ENCODE results near the gene TMEM138. TPM values are rescaled to one million over a fixed set of nuclear protein-coding genes. Genes with fewer than 3 reads are reported as not detected.

The TMEM138 gene
- total and polyA plus RNA-seq, 2 experiments from 2014 or later = 19.0 to 50.2 TPM

GRCh38 chr11:61339490-61339878, 22.7 kb upstream of the TMEM138 start:
- Histone ChIP-seq H3F3A (ENCODE audit: insufficient read depth) (peaks cover 14% of the 10 kb centered on the region; the same call in 1 of the 2 replicates), H3K79me2 (ENCODE audit: insufficient read depth) (no peaks in the 10 kb centered on the region), H3K9me3 (ENCODE audit: low read depth) (no peaks in the 10 kb centered on the region), H3K36me3 (ENCODE audit: low read depth) (no peaks in the 10 kb centered on the region), H3K27me3 (replicated peaks; ENCODE audit: insufficient read depth) (no peaks in the 10 kb centered on the region), H3K27ac (no peak overlapping the region), H4K20me1 (ENCODE audit: insufficient read depth) (no peaks in the 10 kb centered on the region), H2AFZ (no peak overlapping the region), H3K4me1 (ENCODE audit: insufficient read depth) (no peaks in the 10 kb centered on the region), H3K9ac (no peak overlapping the region), H3K4me2 (ENCODE audit: unreplicated experiment) (no peak overlapping the region), H3K4me3 (no peak overlapping the region), H3K9me2 (ENCODE audit: insufficient read depth) (no peaks in the 10 kb centered on the region)
- TF ChIP-seq EZH2phosphoT487 (IDR thresholded peaks at IDR 0.05; ENCODE audit: insufficient read depth, low read depth) = no peak
- no peak for TF ChIP-seq EZH2 (IDR thresholded peaks at IDR 0.05; ENCODE audit: insufficient read depth, poor library complexity, severe bottlenecking)
- in situ Hi-C loops (cut with MboI) = loop anchor here (5.0 kb wide), 1 partner anchor 48 kb away; no protein-coding TSS in a partner anchor
- DNase-seq = no peak
- WGBS, 2 experiments (ENCODE audit: low coverage in 1 of 2, low lambda C conversion rate in 2 of 2, missing lambda C conversion rate in 2 of 2) = 92 to 95% methylated on average over 4 of the region's 4 CpGs

- Histone ChIP-seq H3K36me3 (ENCODE audit: low read depth) (no peaks in the 10 kb centered on the region), H3K9me3 (ENCODE audit: low read depth) (no peaks in the 10 kb centered on the region), H3K27ac (no peak overlapping the region), H2AFZ (no peak overlapping the region), H3K4me1 (ENCODE audit: insufficient read depth) (no peaks in the 10 kb centered on the region), H4K20me1 (ENCODE audit: insufficient read depth) (no peaks in the 10 kb centered on the region), H3K9ac (no peak overlapping the region), H3K9me2 (ENCODE audit: insufficient read depth) (no peaks in the 10 kb centered on the region), H3K4me2 (ENCODE audit: unreplicated experiment) (no peak overlapping the region), H3K79me2 (ENCODE audit: insufficient read depth) (no peaks in the 10 kb centered on the region), H3K4me3 (no peak overlapping the region), H3K27me3 (replicated peaks; ENCODE audit: insufficient read depth) (no peaks in the 10 kb centered on the region), H3F3A (ENCODE audit: insufficient read depth) (peaks cover 7% of the 10 kb centered on the region; the same call in 1 of the 2 replicates)
- no peak for DNase-seq
- in situ Hi-C loops (cut with MboI) = no loop called here
- TF ChIP-seq EZH2phosphoT487 (IDR thresholded peaks at IDR 0.05; ENCODE audit: insufficient read depth, low read depth) (no peak), EZH2 (IDR thresholded peaks at IDR 0.05; ENCODE audit: insufficient read depth, poor library complexity, severe bottlenecking) (no peak)
- 94 to 100% methylated on average over 2 of the region's 2 CpGs for WGBS, 2 experiments (ENCODE audit: low coverage in 1 of 2, low lambda C conversion rate in 2 of 2, missing lambda C conversion rate in 2 of 2)
Observed at GRCh38 chr11:61340979-61341378, 21.2 kb upstream of the TMEM138 start.

DNA sequence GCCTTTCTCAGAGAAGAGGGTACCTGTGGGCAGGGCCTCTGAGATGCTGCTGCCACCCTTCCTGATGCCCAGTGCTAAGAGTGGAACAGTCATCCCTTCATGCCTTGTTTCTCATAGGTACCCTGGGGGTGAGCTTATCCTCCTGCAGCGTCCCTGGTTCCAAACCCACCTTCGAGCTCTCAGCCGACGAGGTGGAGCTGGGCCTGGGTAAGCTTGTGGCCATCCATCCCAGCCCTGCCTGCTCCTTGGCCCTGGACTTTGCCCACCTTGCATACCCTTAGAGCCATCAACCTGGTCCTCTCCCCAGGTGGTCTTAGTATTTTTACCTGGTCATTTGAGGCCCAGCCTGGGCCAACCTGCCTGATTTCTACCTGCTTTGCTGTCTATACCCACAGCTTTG, 20.5 kb upstream of the TMEM138 start:
- in situ Hi-C loops (cut with MboI) = no loop called here
- no peaks in the 10 kb centered on the region for H3K27me3 ChIP-seq (replicated peaks; ENCODE audit: insufficient read depth)
- no peaks in the 10 kb centered on the region for H3K79me2 ChIP-seq (ENCODE audit: insufficient read depth)
- H3K9me3 ChIP-seq (ENCODE audit: low read depth) = no peaks in the 10 kb centered on the region
- no peak for DNase-seq
- no peak overlapping the region for H3K4me2 ChIP-seq (ENCODE audit: unreplicated experiment)
- no peak overlapping the region for H3K27ac ChIP-seq
- TF ChIP-seq EZH2phosphoT487 (IDR thresholded peaks at IDR 0.05; ENCODE audit: insufficient read depth, low read depth) (no peak), EZH2 (IDR thresholded peaks at IDR 0.05; ENCODE audit: insufficient read depth, poor library complexity, severe bottlenecking) (no peak)
- no peaks in the 10 kb centered on the region for H3K4me1 ChIP-seq (ENCODE audit: insufficient read depth)
- 0 out of 2 replicates have a peak, but pooled peaks cover 6% of the 10 kb centered on the region for H3F3A ChIP-seq (ENCODE audit: insufficient read depth)
- H3K36me3 ChIP-seq (ENCODE audit: low read depth) = no peaks in the 10 kb centered on the region
- no peak overlapping the region for H3K4me3 ChIP-seq
- no peak overlapping the region for H3K9ac ChIP-seq
- no peaks in the 10 kb centered on the region for H3K9me2 ChIP-seq (ENCODE audit: insufficient read depth)
- 98% methylated on average over 4 of the region's 4 CpGs for WGBS, 2 experiments (ENCODE audit: low coverage in 1 of 2, low lambda C conversion rate in 2 of 2, missing lambda C conversion rate in 2 of 2)
- H2AFZ ChIP-seq = no peak overlapping the region
- no peaks in the 10 kb centered on the region for H4K20me1 ChIP-seq (ENCODE audit: insufficient read depth)

DNA sequence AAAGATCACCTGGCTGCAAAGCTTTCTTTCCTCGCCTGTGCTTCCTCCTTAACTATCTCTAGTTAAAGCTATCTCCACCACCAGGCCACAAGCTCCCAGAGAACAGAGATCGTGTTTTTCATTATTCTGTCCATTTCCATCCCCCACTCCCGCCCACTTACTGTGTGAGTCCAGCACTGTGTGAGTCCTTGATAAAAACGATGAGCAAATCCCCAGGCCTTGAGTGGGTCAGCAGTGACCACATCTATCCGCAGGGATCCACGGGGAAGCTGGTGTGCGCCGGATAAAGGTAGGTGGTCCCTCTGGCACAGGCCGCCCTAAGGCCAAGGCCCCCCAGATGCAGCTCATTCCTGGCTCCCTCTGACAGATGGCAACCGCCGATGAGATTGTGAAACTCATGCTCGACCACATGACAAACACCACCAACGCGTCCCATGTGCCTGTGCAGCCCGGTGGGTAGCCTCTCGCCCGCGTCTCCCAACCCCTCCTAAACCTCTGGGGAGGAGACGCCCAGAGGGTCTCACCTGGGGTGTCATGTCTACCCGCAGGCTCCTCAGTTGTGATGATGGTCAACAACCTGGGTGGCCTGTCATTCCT, 19.9 kb upstream of the TMEM138 start:
- DNase-seq = no peak
- Histone ChIP-seq H2AFZ (no peak overlapping the region), H3F3A (ENCODE audit: insufficient read depth) (0 out of 2 replicates have a peak, but pooled peaks cover 6% of the 10 kb centered on the region), H3K9me2 (ENCODE audit: insufficient read depth) (no peaks in the 10 kb centered on the region), H3K4me3 (no peak overlapping the region), H3K36me3 (ENCODE audit: low read depth) (no peaks in the 10 kb centered on the region), H3K9ac (no peak overlapping the region), H3K4me2 (ENCODE audit: unreplicated experiment) (no peak overlapping the region), H3K4me1 (ENCODE audit: insufficient read depth) (no peaks in the 10 kb centered on the region), H3K9me3 (ENCODE audit: low read depth) (no peaks in the 10 kb centered on the region), H3K79me2 (ENCODE audit: insufficient read depth) (no peaks in the 10 kb centered on the region), H3K27ac (no peak overlapping the region), H4K20me1 (ENCODE audit: insufficient read depth) (no peaks in the 10 kb centered on the region), H3K27me3 (replicated peaks; ENCODE audit: insufficient read depth) (no peaks in the 10 kb centered on the region)
- TF ChIP-seq EZH2 (IDR thresholded peaks at IDR 0.05; ENCODE audit: insufficient read depth, poor library complexity, severe bottlenecking) (no peak), EZH2phosphoT487 (IDR thresholded peaks at IDR 0.05; ENCODE audit: insufficient read depth, low read depth) (no peak)
- WGBS, 2 experiments (ENCODE audit: low coverage in 1 of 2, low lambda C conversion rate in 2 of 2, missing lambda C conversion rate in 2 of 2) = 91 to 95% methylated on average over 20 of the region's 20 CpGs
- in situ Hi-C loops (cut with MboI) = no loop called here

Measured in GM23248 (cell line).